Hepatocyte (in vitro differentiated cells): ENCODE results near the gene KRT77.

Source experiments
- EZH2phosphoT487 ChIP-seq: fragments of 200-600 bp; sonication (generic); IDR thresholded peaks from one replicate; pipeline ENCODE4 v1.6.1; 2018; ENCODE audit warnings: antibody characterized with exemption, mild to moderate bottlenecking, low read depth, moderate library complexity; ENCODE audit not compliant: unreplicated experiment, severe bottlenecking
- TF ChIP-seq, protein P1 (sequence below): fragments of 200-600 bp; sonication (generic); IDR thresholded peaks from 2 replicates; pipeline ENCODE4 v1.5.1; 2016; ENCODE audit warnings: antibody characterized with exemption, mild to moderate bottlenecking; ENCODE audit not compliant: poor library complexity

DNA sequence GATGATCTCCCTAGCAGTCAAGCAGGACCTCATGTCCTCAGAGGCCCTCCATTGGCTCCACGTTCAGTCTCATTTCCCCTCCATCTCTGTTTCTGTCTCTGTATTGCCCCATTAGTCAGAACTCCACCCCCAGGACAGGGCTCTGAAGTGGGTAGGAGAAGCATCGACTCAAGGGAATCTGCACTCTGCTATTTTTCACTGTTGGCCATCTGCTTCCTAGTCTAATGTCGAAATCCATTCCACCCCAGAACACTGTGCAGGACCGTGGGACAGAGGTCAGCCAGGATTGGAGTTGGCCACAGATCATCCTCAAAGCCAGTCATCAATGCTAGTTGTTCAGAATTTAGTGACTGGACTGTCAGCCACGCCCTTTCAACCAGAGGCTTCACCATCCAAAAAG, 10.1 kb downstream of the KRT77 start:
- TF ChIP-seq, protein P1, sequence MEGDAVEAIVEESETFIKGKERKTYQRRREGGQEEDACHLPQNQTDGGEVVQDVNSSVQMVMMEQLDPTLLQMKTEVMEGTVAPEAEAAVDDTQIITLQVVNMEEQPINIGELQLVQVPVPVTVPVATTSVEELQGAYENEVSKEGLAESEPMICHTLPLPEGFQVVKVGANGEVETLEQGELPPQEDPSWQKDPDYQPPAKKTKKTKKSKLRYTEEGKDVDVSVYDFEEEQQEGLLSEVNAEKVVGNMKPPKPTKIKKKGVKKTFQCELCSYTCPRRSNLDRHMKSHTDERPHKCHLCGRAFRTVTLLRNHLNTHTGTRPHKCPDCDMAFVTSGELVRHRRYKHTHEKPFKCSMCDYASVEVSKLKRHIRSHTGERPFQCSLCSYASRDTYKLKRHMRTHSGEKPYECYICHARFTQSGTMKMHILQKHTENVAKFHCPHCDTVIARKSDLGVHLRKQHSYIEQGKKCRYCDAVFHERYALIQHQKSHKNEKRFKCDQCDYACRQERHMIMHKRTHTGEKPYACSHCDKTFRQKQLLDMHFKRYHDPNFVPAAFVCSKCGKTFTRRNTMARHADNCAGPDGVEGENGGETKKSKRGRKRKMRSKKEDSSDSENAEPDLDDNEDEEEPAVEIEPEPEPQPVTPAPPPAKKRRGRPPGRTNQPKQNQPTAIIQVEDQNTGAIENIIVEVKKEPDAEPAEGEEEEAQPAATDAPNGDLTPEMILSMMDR = no peak
- no peak for TF ChIP-seq EZH2phosphoT487
